Endothelial cell of umbilical vein (primary cell): Measurements from ENCODE around the gene PHLPP1. TPM values are rescaled to one million over a fixed set of nuclear protein-coding genes. Genes with fewer than 3 reads are reported as not detected.

Experiments
- BruUV-seq: library from RNA; stranded (reverse); fragments of 400-500 nt; replicated peaks from 2 replicates; lab custom pipeline; 2021; lab: Mats Ljungman, UMichigan
- CTCF ChIA-PET: fragments of 300-600, 350-600 bp; sonication (Branson Sonifier 250); formaldehyde crosslinking; loops from one replicate; lab custom pipeline; 2021; ENCODE audit warnings: antibody characterized with exemption, inconsistent platforms; lab: Charles Lee
- POLR2A ChIA-PET: fragments of 300-600, 350-600 bp; sonication (Branson Sonifier 250); formaldehyde crosslinking; loops from one replicate; lab custom pipeline; 2021; ENCODE audit warnings: antibody characterized with exemption, inconsistent platforms; lab: Charles Lee
- DNase-seq: peaks from one replicate; pipeline ENCODE4 v3.0.0-alpha.2; 2011; ENCODE audit warnings: low read depth, low spot score
- FAIRE-seq: peaks from 2 replicates; lab custom pipeline; 2011; peaks lifted over from hg19 to GRCh38; lab: Jason Lieb, UNC
- H2AFZ ChIP-seq: 2 replicates; pipeline ENCODE4 v1.6.0; 2012; ENCODE audit warnings: low read depth, low read length, control low read depth, inconsistent platforms
- H3K27ac ChIP-seq: 2 replicates; pipeline ENCODE4 v1.5.1; 2011; ENCODE audit warnings: low read depth, mild to moderate bottlenecking, control low read depth, low read length, moderate library complexity; ENCODE audit not compliant: insufficient read depth
- H3K27me3 ChIP-seq, 2 experiments: 2 replicates each; pipeline versions ENCODE4 v1.6.0 to v1.6.1; 2011; ENCODE audit warnings: low read length in 2 of 2, mixed read lengths in 1 of 2; ENCODE audit not compliant: control insufficient read depth in 2 of 2, insufficient read depth in 2 of 2
- H3K36me3 ChIP-seq, 2 experiments: 2 replicates in 1 of 2; 3 replicates in 1 of 2; pipeline ENCODE4 v1.5.1; 2011; ENCODE audit warnings: low read length in 2 of 2, mild to moderate bottlenecking in 1 of 2, moderate library complexity in 1 of 2; ENCODE audit not compliant: control insufficient read depth in 2 of 2, insufficient read depth in 2 of 2; ENCODE audit errors: extremely low read depth in 1 of 2
- H3K4me1 ChIP-seq: 3 replicates; pipeline ENCODE4 v1.5.1; 2011; ENCODE audit warnings: mild to moderate bottlenecking, low read length; ENCODE audit not compliant: control insufficient read depth, insufficient read depth; ENCODE audit errors: extremely low read depth
- H3K4me2 ChIP-seq: 2 replicates; pipeline ENCODE4 v1.6.1; 2011; ENCODE audit warnings: low read length, control low read depth, mixed read lengths; ENCODE audit not compliant: insufficient read depth
- H3K4me3 ChIP-seq, 3 experiments: fragments of 200-600 bp in 1 of 3; sonication (generic), shearing (Covaris generic) in 1 of 3; replicated peaks in 1 of 3; 2 replicates each; pipeline ENCODE4 v1.5.1; 2011 to 2016; ENCODE audit warnings: control low read depth in 3 of 3, low read length in 3 of 3, mild to moderate bottlenecking in 2 of 3, inconsistent platforms in 1 of 3, low read depth in 1 of 3, moderate library complexity in 1 of 3; ENCODE audit not compliant: insufficient read depth in 1 of 3
- H3K79me2 ChIP-seq: 2 replicates; pipeline ENCODE4 v1.6.0; 2012; ENCODE audit warnings: low read length, inconsistent platforms; ENCODE audit not compliant: control insufficient read depth, insufficient read depth
- H3K9ac ChIP-seq: replicated peaks from 2 replicates; pipeline ENCODE3; 2011; ENCODE audit warnings: low read length, control low read depth; ENCODE audit not compliant: insufficient read depth; ENCODE audit errors: extremely low read depth
- H3K9me1 ChIP-seq: replicated peaks from 3 replicates; pipeline ENCODE4 v1.6.0; 2011; ENCODE audit warnings: mild to moderate bottlenecking, low read length; ENCODE audit not compliant: control insufficient read depth, insufficient read depth; ENCODE audit errors: extremely low read depth
- H3K9me3 ChIP-seq: replicated peaks from 2 replicates; pipeline ENCODE4 v1.5.1; 2012; ENCODE audit warnings: low read length, inconsistent platforms; ENCODE audit not compliant: control insufficient read depth, insufficient read depth
- H4K20me1 ChIP-seq: replicated peaks from 2 replicates; pipeline ENCODE3; 2011; ENCODE audit warnings: mild to moderate bottlenecking, low read length; ENCODE audit not compliant: control insufficient read depth, insufficient read depth; ENCODE audit errors: extremely low read depth
- CTCF ChIP-seq, 2 donors: IDR thresholded peaks; 1 replicate in 1 of 2; 2 replicates in 1 of 2; pipeline ENCODE4 v1.5.1; 2011; ENCODE audit warnings: low read length in 2 of 2, mild to moderate bottlenecking in 2 of 2, moderate library complexity in 2 of 2, control low read depth in 1 of 2, inconsistent platforms in 1 of 2, low read depth in 1 of 2; ENCODE audit not compliant: insufficient read depth in 1 of 2; ENCODE audit errors: extremely low read depth in 1 of 2
- EZH2 ChIP-seq: IDR thresholded peaks from 2 replicates; pipeline ENCODE4 v1.6.1; 2012; ENCODE audit warnings: borderline replicate concordance, low read depth, mild to moderate bottlenecking, moderate library complexity, low read length, inconsistent platforms; ENCODE audit not compliant: severe bottlenecking
- FOS ChIP-seq: IDR thresholded peaks from 2 replicates; pipeline ENCODE4 v1.6.1; 2011; ENCODE audit warnings: mild to moderate bottlenecking, low read length, moderate library complexity, borderline replicate concordance; ENCODE audit not compliant: insufficient read depth
- GATA2 ChIP-seq: IDR thresholded peaks from 2 replicates; pipeline ENCODE4 v1.7.0; 2011; ENCODE audit warnings: low read depth, mild to moderate bottlenecking, moderate library complexity, mixed read lengths, low read length; ENCODE audit not compliant: insufficient read length, insufficient read depth
- JUN ChIP-seq: IDR thresholded peaks from 2 replicates; pipeline ENCODE4 v1.6.1; 2011; ENCODE audit warnings: borderline replicate concordance, low read depth; ENCODE audit not compliant: insufficient read length, insufficient read depth
- MAX ChIP-seq: IDR thresholded peaks from 2 replicates; pipeline ENCODE4 v1.6.1; 2011; ENCODE audit not compliant: insufficient read depth, insufficient read length
- MYC ChIP-seq: IDR thresholded peaks from one replicate; pipeline ENCODE4 v1.6.1; 2011; ENCODE audit warnings: mild to moderate bottlenecking, low read depth, low read length
- POLR2A ChIP-seq: IDR thresholded peaks from 2 replicates; pipeline ENCODE4 v1.6.1; 2012; ENCODE audit warnings: low read depth, mild to moderate bottlenecking, control low read depth, low read length
- POLR2AphosphoS5 ChIP-seq: IDR thresholded peaks from 2 replicates; pipeline ENCODE4 v1.6.1; 2012; ENCODE audit warnings: low read depth, mild to moderate bottlenecking, control low read depth, low read length, moderate library complexity; ENCODE audit not compliant: insufficient read depth
- dilution Hi-C: fragments of 300-500 bp; cut with MboI; formaldehyde crosslinking; loops from one replicate; pipeline ENCODE4 v1.15.0; 2019; ENCODE audit warnings: low sequenced_read_pairs; ENCODE audit not compliant: extremely low pct_ligation_motif_present
- intact Hi-C: fragments of 100-400 bp; cut with micrococcal nuclease; formaldehyde crosslinking; loops from one replicate; pipeline ENCODE4 v1.10.0; 2022
- polyA plus RNA-seq, 4 experiments: library from polyadenylated mRNA; depleted of rRNA in 3 of 4; stranded (reverse) in 3 of 4; unstranded in 1 of 4; fragments of >200 nt; gene quantifications; 2 replicates each; pipeline versions ENCODE4 v1.2.1 to v1.2.3, GENCODE V29; 2011 to 2012; ENCODE audit warnings: missing spikeins in 1 of 4
- total RNA-seq: library from RNA; stranded (reverse); gene quantifications from 2 replicates; pipeline ENCODE4 v1.2.3, GENCODE V29; 2021

Gene PHLPP1
- total and polyA plus RNA-seq, 2 donors (not counting 3 experiments of a cell fraction or from before 2014, with no cell fraction given) = 4.0 to 10.8 TPM

GRCh38 chr18:62784966-62785413 is 69.6 kb downstream of the PHLPP1 start:
- BruUV-seq = no TSS peak
- CTCF ChIA-PET = no interaction called here
- H3K79me2 ChIP-seq = no peaks in the 10 kb centered on the region

More at GRCh38 chr18:62784966-62785413, 69.6 kb downstream of the PHLPP1 start:
- H2AFZ ChIP-seq = no peak overlapping the region
- POLR2A ChIA-PET = no interaction called here
- FAIRE-seq (no peak), DNase-seq (no peak)
- no peaks in the 10 kb centered on the region for H3K9me1 ChIP-seq
- H3K27ac ChIP-seq = no peak overlapping the region
- no peak overlapping the region for H3K9ac ChIP-seq
- dilution Hi-C loops = no loop called here
- no peaks in the 10 kb centered on the region for H4K20me1 ChIP-seq
- no peaks in the 10 kb centered on the region for H3K9me3 ChIP-seq
- intact Hi-C loops = no loop called here
- TF ChIP-seq FOS = no peak
- no peak for TF ChIP-seq POLR2AphosphoS5
- no peak for TF ChIP-seq GATA2
- no peak for TF ChIP-seq JUN
- no peak for TF ChIP-seq POLR2A
- TF ChIP-seq MAX = no peak
- no peak for TF ChIP-seq CTCF (IDR thresholded peaks at IDR 0.05; ENCODE audit: extremely low read depth in 1 of 2, insufficient read depth in 1 of 2, low read depth in 1 of 2, low read length in 2 of 2)
- no peak for TF ChIP-seq EZH2
- TF ChIP-seq MYC = no peak
- H3K27me3 ChIP-seq = no peaks in the 10 kb centered on the region
- H3K4me2 ChIP-seq = no peak overlapping the region
- H3K4me1 ChIP-seq = no peaks in the 10 kb centered on the region
- no peak overlapping the region for H3K4me3 ChIP-seq
- no peaks in the 10 kb centered on the region for H3K36me3 ChIP-seq
